Adrenal gland (tissue), 12 donors: Measurements from ENCODE around the gene TBKBP1. TPM values are rescaled to one million over a fixed set of nuclear protein-coding genes. Genes with fewer than 3 reads are reported as not detected.
A peak's percentile ranks its signal among the peaks of the same experiment; 100 is the strongest.
"Not testable (repeated sequence)": the region's sequence is repeated elsewhere in the genome, so short reads cannot be mapped to it uniquely, and the experiment has no call there.

Experiments used
- DNase-seq, 7 donors: peaks; one replicate each; pipeline ENCODE4 v3.0.0-alpha.2; 2019 to 2020
- H3K27ac ChIP-seq, 5 donors: fragments of 200-600 bp; sonication (generic) in 4 of 5; 1 replicate in 3 of 5; 2 replicates in 2 of 5; pipeline versions ENCODE4 v1.5.1 to v1.8.0; 2016 to 2020; ENCODE audit warnings: mild to moderate bottlenecking in 1 of 5
- H3K27me3 ChIP-seq: fragments of 200-600 bp; 2 replicates; pipeline ENCODE4 v1.8.0; 2021
- H3K36me3 ChIP-seq, 2 donors: fragments of 200-600 bp; replicated peaks in 1 of 2; 1 replicate in 1 of 2; 2 replicates in 1 of 2; pipeline versions ENCODE4 v1.5.1 to v1.8.0; 2018 to 2022
- H3K4me1 ChIP-seq, 2 donors: fragments of 200-600 bp; replicated peaks in 1 of 2; 1 replicate in 1 of 2; 2 replicates in 1 of 2; pipeline versions ENCODE4 v1.5.1 to v1.8.0; 2018 to 2021
- H3K4me3 ChIP-seq, 4 donors: fragments of 200-600 bp; sonication (generic) in 3 of 4; one replicate each; pipeline ENCODE4 v1.5.1; 2016 to 2018
- H3K9me3 ChIP-seq, 3 donors: fragments of 200-600 bp; sonication (generic) in 1 of 3; replicated peaks in 1 of 3; 1 replicate in 2 of 3; 2 replicates in 1 of 3; pipeline versions ENCODE4 v1.5.1 to v1.8.0; 2016 to 2021
- POLR2A ChIP-seq, 2 donors: fragments of 450-650 bp; IDR thresholded peaks; one replicate each; pipeline ENCODE4 v1.6.1; 2017; ENCODE audit warnings: antibody characterized with exemption in 2 of 2, mild to moderate bottlenecking in 2 of 2, moderate library complexity in 1 of 2
- WGBS, 4 donors: extraction: QIAGEN DNeasy Blood & Tissue Kit in 2 of 4; methylation state at CpG; one replicate each; pipeline versions ENCODE4 v1.1.5 to v1.1.7; 2013 to 2017; 5-methylcytosine and 5-hydroxymethylcytosine counted together
- intact Hi-C, 2 donors: fragments of 100-400 bp; cut with DNase I; formaldehyde crosslinking; loops; one replicate each; pipeline versions ENCODE4 v1.14.1 to v1.15.0; 2022 to 2023
- polyA plus RNA-seq, 3 donors: library from polyadenylated mRNA; stranded (reverse); fragments of 200-250 nt in 2 of 3; fragments of 350-450 nt in 1 of 3; fragmentation: Illumina TruSeq in 1 of 3; extraction: RNeasy Lipid Tissue Mini Kit (QIAGEN cat#74804) in 1 of 3; gene quantifications; one replicate each; pipeline ENCODE4 v1.2.3, GENCODE V29; 2013 to 2014
- total RNA-seq, 9 donors: library from RNA; depleted of rRNA in 4 of 9; stranded (reverse); fragments of >200 nt in 4 of 9; fragments of 120-200 nt in 1 of 9; fragmentation: NEBNext Ultra II Directional in 1 of 9; extraction: Animal tissue kit (Norgen Biotek cat#: 25700) in 1 of 9; gene quantifications; one replicate each; pipeline versions ENCODE4 v1.1.0 to v1.2.4, GENCODE V29; 2013 to 2023
- TF ChIP-seq, protein P1 (sequence below), 6 experiments: fragments of 450-650 bp in 4 of 6; fragments of 200-600 bp in 2 of 6; sonication (generic) in 1 of 6; IDR thresholded peaks; 1 replicate in 5 of 6; 2 replicates in 1 of 6; pipeline versions ENCODE4 v1.5.1 to v1.8.0; 2016 to 2021; ENCODE audit warnings: antibody characterized with exemption in 6 of 6, mild to moderate bottlenecking in 2 of 6, moderate library complexity in 1 of 6
- donor health status: healthy with polysubstance abuse.
- donor health status: Bipolar disorder and iron deficiency.
- donor health status: DM: yes; HTN: yes; CAD: no.
- donor health status: DM: no; HTN: no; CAD: no.
- donor health status: DM: no; HTN: no; CAD: no.
- donor health status: DM: yes; HTN: yes; CAD: no.

The TBKBP1 gene
- total and polyA plus RNA-seq, 12 donors: 3.9 to 63.9 (median 11.5) TPM

DNA sequence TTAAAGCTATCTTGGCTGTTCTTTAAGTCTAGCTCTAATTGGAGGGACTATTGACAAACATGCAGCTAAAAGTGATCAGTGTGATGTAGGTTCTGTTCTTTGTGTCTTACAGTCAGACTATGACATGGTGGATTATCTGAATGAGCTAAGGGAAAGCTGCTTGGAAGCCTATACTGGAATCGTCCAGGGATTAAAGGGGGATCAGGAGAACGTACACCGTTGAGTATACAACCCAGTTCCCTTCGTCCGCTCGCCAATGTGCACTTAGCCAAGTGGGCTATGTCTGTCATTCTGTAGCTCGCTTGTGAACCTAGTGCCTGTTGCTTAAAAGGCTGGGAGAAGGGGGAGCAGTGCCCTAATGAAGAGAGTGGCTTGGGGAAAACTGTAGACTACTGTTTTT lies 15.8 kb upstream of the TBKBP1 start:
- intact Hi-C loops: no loop called here
- H3K36me3 ChIP-seq: peaks cover 0 to 98% of the 10 kb centered on the region in 2 donors
- no peaks in the 10 kb centered on the region for H3K27me3 ChIP-seq
- no peak overlapping the region for H3K27ac ChIP-seq
- 82 to 92% (median 87%) methylated on average over 7 of the region's 7 CpGs for WGBS, 4 donors
- H3K4me3 ChIP-seq: no peak overlapping the region
- no peak for DNase-seq
- TF ChIP-seq, protein P1, sequence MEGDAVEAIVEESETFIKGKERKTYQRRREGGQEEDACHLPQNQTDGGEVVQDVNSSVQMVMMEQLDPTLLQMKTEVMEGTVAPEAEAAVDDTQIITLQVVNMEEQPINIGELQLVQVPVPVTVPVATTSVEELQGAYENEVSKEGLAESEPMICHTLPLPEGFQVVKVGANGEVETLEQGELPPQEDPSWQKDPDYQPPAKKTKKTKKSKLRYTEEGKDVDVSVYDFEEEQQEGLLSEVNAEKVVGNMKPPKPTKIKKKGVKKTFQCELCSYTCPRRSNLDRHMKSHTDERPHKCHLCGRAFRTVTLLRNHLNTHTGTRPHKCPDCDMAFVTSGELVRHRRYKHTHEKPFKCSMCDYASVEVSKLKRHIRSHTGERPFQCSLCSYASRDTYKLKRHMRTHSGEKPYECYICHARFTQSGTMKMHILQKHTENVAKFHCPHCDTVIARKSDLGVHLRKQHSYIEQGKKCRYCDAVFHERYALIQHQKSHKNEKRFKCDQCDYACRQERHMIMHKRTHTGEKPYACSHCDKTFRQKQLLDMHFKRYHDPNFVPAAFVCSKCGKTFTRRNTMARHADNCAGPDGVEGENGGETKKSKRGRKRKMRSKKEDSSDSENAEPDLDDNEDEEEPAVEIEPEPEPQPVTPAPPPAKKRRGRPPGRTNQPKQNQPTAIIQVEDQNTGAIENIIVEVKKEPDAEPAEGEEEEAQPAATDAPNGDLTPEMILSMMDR (IDR thresholded peaks at IDR 0.05): no peak
- no peak for TF ChIP-seq POLR2A (IDR thresholded peaks at IDR 0.05)
- peaks cover 13 to 19% of the 10 kb centered on the region in 2 donors for H3K4me1 ChIP-seq
- H3K9me3 ChIP-seq: no peaks in the 10 kb centered on the region

DNA sequence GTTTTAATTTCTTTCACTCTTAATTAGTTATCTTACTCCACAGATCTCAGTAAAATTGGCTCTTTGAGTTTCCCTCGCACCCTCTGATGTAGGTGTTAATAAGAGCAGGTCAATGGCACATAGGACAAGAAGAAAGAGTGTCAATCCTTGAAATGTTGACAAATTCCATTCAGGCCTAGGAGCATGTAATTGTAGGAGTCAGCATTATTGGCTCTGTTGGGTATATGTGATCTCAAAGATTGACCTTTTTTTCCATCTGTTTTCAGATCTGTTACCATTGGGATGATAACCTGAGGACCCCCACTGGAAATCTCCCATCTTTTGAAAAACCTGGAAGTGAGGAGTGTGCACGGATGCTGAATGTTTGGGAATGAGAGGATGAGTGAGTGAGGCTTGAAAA lies 11.8 kb upstream of the TBKBP1 start:
- Histone ChIP-seq H3K27me3 (no peaks in the 10 kb centered on the region), H3K4me3 (no peak overlapping the region), H3K36me3 (peaks cover 0 to 75% of the 10 kb centered on the region in 2 donors), H3K9me3 (no peaks in the 10 kb centered on the region), H3K4me1 (peaks cover 15 to 19% of the 10 kb centered on the region in 2 donors), H3K27ac (no peak overlapping the region)
- DNase-seq: no peak
- intact Hi-C loops: no loop called here
- WGBS, 4 donors: 90 to 96% (median 93%) methylated on average over 2 of the region's 2 CpGs
- TF ChIP-seq, protein P1 (IDR thresholded peaks at IDR 0.05): no peak
- no peak for TF ChIP-seq POLR2A (IDR thresholded peaks at IDR 0.05)

DNA sequence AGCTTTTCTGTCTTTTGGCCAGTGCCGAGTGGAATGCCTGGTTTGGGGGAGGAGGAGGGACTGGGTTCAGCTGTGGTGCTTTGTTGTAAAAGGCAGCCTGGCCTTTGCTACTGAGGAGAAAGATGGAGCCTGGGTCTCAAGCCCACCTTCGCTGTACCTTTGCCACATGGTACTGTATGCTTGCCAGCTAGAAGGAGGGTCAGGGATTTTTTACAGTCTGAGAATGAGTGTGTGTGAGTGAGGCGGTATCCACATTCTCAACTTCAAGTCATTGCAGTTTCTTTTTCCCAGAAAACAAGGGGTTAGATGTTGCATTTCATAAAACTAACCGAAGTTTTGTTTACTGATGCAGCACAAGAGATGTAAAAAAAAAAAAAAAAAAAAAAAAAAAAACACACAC lies 11.2 kb upstream of the TBKBP1 start:
- H3K4me3 ChIP-seq, H3K27me3 ChIP-seq, H3K9me3 ChIP-seq, H3K27ac ChIP-seq, DNase-seq, intact Hi-C loops: not testable (repeated sequence)
- peaks cover 21 to 25% of the 10 kb centered on the region in 2 donors for H3K4me1 ChIP-seq
- WGBS, 4 donors: 79 to 82% (median 80%) methylated on average over 4 of the region's 4 CpGs
- H3K36me3 ChIP-seq: peaks cover 0 to 69% of the 10 kb centered on the region in 2 donors

DNA sequence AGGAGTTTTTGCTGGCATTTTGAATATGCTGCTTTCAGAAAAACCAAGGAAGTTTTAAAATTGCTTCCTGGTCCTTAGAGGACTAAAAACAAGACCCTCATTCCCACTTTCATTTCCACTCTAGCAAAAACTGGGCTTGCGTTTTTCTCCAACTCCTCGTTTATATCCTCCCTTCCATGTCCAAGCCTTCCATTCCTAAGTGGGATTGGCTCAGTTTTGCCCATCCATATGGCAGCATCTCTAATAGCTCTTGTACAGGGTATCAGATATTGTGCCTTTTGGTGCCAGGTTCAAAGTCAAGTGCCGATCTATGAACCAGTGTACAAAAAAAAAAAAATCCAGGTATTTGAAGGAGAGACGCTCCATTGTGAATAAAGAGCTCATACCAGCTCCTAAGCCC lies 9.9 kb upstream of the TBKBP1 start:
- intact Hi-C loops: no loop called here
- H3K36me3 ChIP-seq: peaks cover 0 to 56% of the 10 kb centered on the region in 2 donors
- H3K4me3 ChIP-seq: no peak overlapping the region
- H3K9me3 ChIP-seq: no peaks in the 10 kb centered on the region
- H3K27ac ChIP-seq: no peak overlapping the region
- H3K27me3 ChIP-seq: no peaks in the 10 kb centered on the region
- H3K4me1 ChIP-seq: peaks cover 27 to 31% of the 10 kb centered on the region in 2 donors
- no peak for TF ChIP-seq POLR2A (IDR thresholded peaks at IDR 0.05)
- TF ChIP-seq, protein P1 (IDR thresholded peaks at IDR 0.05): no peak
- no peak for DNase-seq
- WGBS, 4 donors: 89 to 94% (median 92%) methylated on average over 4 of the region's 4 CpGs

DNA sequence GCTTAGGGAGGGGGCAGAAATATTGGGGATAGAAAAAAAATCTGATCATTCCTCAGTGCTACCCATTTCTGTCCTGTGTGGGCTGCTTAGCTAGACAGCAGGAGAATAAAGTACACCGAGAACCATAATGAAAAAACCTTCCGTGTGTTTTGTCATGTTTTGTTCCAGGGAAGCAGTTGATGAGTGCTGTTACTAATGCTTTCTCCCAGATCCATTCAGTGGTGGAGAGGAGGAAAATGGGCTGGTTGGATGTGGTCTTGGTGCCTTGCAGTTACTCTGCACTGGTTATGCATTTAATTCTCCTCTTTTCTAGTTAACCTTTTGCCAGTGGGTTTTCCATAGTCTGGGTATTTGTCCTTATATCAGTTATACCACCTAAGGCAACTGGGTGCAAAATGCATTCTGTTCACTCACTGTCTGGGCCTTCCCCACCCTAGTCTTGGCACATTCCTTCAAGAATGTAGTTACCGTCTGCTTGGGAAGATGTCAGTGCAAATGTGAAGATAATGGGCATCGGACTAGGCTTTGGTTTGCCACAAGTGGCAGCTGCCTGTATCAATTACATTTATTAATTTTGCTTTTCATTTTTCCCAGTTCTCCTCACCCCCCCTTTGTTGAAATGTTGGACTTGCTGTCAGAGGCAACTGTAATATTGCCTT lies 9.3 kb upstream of the TBKBP1 start:
- H3K4me1 ChIP-seq: peaks cover 27 to 31% of the 10 kb centered on the region in 2 donors
- no peaks in the 10 kb centered on the region for H3K27me3 ChIP-seq
- no peak for TF ChIP-seq POLR2A (IDR thresholded peaks at IDR 0.05)
- TF ChIP-seq, protein P1 (IDR thresholded peaks at IDR 0.05): no peak
- intact Hi-C loops: no loop called here
- peak overlapping the region in 1 of 5 donors; percentile 4 for H3K27ac ChIP-seq
- H3K4me3 ChIP-seq: no peak overlapping the region
- peaks cover 0 to 50% of the 10 kb centered on the region in 2 donors for H3K36me3 ChIP-seq
- H3K9me3 ChIP-seq: no peaks in the 10 kb centered on the region
- DNase-seq: peak in 1 of 7 donors; percentile 11
- 88 to 97% (median 92%) methylated on average over 4 of the region's 4 CpGs for WGBS, 4 donors
